BE2C (cell line): ENCODE measurements around the gene ADAMTSL5.

Experiments used
- DNase-seq: peaks from one replicate; pipeline ENCODE4 v3.0.0-alpha.2; 2020
- H3K27me3 ChIP-seq: fragments of 250-450 bp; sonication (Bioruptor Pico); 2 replicates; pipeline ENCODE4 v1.5.1; 2020; ENCODE audit warnings: mild to moderate bottlenecking
- H3K36me3 ChIP-seq: fragments of 250-450 bp; sonication (Bioruptor Pico); 2 replicates; pipeline ENCODE4 v1.5.1; 2020; ENCODE audit warnings: mild to moderate bottlenecking
- H3K4me1 ChIP-seq: fragments of 250-450 bp; sonication (Bioruptor Pico); 2 replicates; pipeline ENCODE4 v1.5.1; 2020
- H3K4me3 ChIP-seq: 2 replicates; pipeline ENCODE4 v1.5.1; 2011; ENCODE audit warnings: low read depth, low read length
- H3K9me3 ChIP-seq: fragments of 250-450 bp; sonication (Bioruptor Pico); 2 replicates; pipeline ENCODE4 v1.5.1; 2020
- TF ChIP-seq, protein P1 (sequence below): IDR thresholded peaks from 2 replicates; pipeline ENCODE4 v1.5.1; 2012; ENCODE audit warnings: mild to moderate bottlenecking, low read depth, low read length

The ADAMTSL5 gene

DNA sequence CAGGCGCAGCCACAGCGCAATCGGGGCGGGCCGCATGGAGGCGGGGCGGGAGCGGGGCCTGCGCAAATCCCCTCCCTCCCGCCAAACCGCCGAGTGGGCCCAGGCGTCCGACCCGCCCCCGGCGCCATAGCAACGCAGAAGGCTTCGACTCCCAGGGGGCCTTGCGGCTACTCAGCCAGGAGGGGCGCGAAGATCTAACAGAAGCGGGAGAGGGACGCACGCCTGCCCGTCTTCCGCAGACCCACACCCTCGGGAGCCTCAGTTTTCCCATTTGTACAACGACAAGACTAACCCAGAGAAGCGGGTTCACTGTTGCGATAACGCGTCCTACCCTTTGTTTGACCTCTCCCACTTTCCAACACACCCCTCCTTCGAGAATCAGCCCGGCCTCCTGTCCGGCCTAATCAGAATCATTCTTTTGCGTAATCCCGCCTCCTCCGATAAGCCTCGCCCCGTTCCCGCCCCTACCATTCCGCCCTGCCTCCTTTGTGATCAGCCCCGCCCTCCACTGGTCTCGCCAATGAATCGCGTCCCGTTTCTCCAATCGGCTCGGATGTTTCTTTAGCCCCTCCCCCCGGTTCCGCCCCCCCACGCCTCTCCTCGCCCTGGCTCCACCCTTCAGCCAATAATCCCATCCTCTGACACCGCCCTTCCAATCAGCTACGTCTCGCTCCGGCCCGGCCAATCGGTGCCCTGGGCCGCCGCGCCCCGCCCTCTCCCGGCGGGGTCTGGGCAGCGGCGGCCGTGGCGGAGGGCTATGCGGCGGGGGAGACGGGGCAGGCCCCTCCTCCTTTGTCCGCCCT is 22.3 kb downstream of the ADAMTSL5 start, which contains the start of gene PCSK4:
PCSK4 (minus strand) TSS at position 40 of the 803 bp plus-strand sequence; CDS start at position 36, 4 bp downstream.
- H3K27me3 ChIP-seq, result no peaks in the 10 kb centered on the region
- H3K4me3 ChIP-seq, result peak within 1 kb of the TSS; percentile 53
- no peaks in the 10 kb centered on the region for H3K9me3 ChIP-seq
- DNase-seq, result peak; percentile 98
- H3K4me1 ChIP-seq, result peaks cover 4% of the 10 kb centered on the region; the same call in 1 of the 2 replicates
- TF ChIP-seq, protein P1, sequence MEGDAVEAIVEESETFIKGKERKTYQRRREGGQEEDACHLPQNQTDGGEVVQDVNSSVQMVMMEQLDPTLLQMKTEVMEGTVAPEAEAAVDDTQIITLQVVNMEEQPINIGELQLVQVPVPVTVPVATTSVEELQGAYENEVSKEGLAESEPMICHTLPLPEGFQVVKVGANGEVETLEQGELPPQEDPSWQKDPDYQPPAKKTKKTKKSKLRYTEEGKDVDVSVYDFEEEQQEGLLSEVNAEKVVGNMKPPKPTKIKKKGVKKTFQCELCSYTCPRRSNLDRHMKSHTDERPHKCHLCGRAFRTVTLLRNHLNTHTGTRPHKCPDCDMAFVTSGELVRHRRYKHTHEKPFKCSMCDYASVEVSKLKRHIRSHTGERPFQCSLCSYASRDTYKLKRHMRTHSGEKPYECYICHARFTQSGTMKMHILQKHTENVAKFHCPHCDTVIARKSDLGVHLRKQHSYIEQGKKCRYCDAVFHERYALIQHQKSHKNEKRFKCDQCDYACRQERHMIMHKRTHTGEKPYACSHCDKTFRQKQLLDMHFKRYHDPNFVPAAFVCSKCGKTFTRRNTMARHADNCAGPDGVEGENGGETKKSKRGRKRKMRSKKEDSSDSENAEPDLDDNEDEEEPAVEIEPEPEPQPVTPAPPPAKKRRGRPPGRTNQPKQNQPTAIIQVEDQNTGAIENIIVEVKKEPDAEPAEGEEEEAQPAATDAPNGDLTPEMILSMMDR, result no peak
- no peaks in the 10 kb centered on the region for H3K36me3 ChIP-seq

DNA sequence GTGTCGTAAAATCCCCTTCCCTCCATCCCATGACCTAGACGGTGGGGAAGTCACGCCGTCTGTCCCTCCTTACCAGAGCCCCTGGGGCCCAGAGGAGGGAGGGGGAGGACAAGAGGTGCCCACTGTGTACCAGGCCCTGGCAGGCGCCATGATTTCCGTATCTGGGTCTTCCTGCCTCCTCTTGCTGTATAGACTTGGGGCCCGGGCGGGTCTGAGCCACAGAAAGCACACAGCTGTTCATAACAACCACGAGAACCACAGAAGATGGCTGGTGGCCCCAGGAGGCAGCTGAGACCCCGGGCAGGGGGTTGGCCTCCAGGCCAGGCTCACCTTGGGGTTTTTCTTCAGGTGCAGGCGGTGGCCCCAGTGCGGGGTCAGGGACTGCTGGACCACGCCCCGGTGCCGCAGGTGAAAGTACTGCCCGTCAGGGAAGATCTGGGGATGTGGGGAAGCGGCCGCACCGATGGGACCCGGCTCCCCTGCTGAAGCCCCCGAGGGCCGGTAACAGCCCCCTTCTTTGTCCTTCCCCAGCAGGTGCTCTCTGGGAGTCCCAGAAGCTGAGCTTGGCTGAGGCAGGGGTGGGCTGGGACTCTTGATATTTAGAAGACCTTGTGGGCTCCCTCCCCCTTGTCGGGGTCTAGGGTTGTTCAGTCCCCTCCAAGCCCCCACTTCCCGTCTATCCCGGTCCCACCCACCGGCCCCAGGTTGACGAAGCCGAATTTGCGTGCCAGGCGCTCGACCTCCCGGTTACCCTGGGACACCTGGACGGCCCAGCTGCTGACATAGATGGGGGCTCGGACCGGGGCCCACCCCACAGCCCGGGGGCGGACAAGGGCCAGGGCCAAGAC is 23.1 kb downstream of the ADAMTSL5 start:
- H3K27me3 ChIP-seq, result no peaks in the 10 kb centered on the region
- TF ChIP-seq, protein P1, result no peak
- DNase-seq, result no peak

DNA sequence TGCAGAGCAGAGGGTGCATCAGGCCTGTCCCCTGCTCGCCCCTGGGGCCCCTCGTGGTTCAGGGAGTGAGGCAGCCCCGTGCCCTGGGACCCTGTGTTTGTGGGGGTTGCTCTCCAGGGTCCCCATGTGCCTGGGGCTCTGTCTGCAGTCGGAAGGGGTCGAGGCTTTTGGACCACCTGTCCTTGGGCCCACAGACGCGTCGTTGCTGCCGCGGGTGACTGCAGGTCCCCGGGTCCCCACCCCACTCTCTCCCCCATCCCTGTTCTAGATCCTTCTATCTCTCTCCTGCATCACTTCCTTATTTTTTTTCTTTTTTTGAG is 24.6 kb downstream of the ADAMTSL5 start:
- no peak for DNase-seq
- H3K27me3 ChIP-seq, result no peaks in the 10 kb centered on the region
- H3K4me1 ChIP-seq, result no peaks in the 10 kb centered on the region
- H3K4me3 ChIP-seq, result no peak overlapping the region
- H3K36me3 ChIP-seq, result no peaks in the 10 kb centered on the region
- H3K9me3 ChIP-seq, result no peaks in the 10 kb centered on the region
- TF ChIP-seq, protein P1, result no peak

More for the DNA sequence above, 23.1 kb downstream of the ADAMTSL5 start:
- peak overlapping the region; percentile 53 for H3K4me3 ChIP-seq
- no peaks in the 10 kb centered on the region for H3K36me3 ChIP-seq
- peaks cover 4% of the 10 kb centered on the region; the same call in 1 of the 2 replicates for H3K4me1 ChIP-seq
- no peaks in the 10 kb centered on the region for H3K9me3 ChIP-seq

DNA sequence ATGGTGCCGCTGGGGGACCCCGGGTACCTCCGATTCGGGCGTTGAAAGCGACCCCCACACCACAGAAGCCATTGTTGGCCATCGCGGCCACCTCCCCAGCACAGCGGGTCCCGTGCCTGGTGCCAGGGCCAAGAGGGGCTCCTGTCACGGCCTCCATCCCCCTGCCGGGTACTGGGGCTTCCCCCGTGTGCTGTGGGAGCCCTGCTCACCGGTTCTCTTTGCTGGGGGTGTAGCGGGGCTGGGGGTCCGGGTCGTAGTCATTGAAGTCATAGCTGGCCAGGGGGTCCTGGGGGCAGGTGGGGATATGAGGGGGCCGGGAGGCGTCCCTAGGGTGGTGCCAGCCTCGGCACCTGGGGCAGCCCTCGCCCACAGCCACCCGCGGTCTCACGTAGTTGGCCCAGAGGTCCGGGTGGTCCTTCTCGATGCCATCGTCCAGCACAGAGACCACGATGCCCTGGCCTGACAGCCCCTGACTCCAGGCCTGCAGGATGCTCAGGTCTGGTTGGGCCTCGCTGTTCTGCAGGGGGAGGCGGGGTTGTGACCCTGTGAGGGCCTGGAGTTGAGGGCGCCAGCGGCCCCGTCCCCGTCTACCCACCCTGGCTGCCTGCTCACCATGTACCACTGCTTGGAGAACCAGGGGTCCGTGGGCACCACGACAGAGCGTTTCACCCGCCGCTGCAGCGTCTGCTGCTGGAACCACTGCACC is 25.1 kb downstream of the ADAMTSL5 start:
- TF ChIP-seq, protein P1, result no peak
- no peaks in the 10 kb centered on the region for H3K4me1 ChIP-seq
- no peak overlapping the region for H3K4me3 ChIP-seq
- H3K9me3 ChIP-seq, result no peaks in the 10 kb centered on the region
- H3K36me3 ChIP-seq, result no peaks in the 10 kb centered on the region
- no peaks in the 10 kb centered on the region for H3K27me3 ChIP-seq
- no peak for DNase-seq

DNA sequence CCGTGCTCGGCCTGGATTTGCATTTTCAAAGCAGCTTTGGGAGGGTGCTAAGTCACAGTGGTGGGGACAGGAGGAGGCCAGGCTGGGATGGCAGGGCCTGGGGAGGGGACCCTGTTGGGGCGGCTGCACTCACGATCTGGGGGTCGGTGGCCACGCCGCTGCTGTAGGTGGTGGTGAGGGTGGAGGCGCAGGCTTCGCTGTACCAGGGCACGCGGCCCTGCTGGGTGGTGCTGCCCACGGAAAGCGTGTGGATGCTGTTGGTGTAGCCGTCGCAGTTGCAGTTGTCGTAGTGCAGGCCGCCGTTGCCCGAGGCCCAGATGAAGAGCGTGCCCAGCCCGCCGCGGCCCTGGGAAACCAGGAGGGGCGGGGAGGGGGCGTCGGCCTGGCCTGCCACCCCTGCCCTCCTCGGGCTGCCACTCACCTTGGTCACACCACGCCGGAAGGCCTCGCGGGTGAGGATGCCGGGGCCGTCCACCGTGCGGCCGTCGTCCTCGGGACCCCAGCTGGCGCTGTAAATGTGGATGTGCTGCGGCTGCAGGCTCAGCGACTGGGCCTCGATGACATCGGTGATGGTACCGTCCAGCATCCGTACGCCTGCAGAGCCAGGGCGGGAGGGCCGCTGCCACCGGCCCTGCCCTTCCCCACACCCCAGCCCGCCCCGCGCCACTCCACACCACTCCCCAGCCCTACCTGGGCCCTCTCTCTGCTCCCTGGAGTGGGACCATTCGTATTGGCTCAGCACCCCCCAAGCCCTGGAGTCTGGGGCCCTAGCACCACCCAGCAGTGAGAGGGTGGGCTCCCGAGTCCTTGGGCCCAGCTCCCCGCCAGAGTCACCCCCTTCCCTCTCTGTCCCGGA is 25.9 kb downstream of the ADAMTSL5 start:
- TF ChIP-seq, protein P1, result no peak
- H3K4me1 ChIP-seq, result no peaks in the 10 kb centered on the region
- no peak for DNase-seq
- H3K9me3 ChIP-seq, result no peaks in the 10 kb centered on the region
- no peak overlapping the region for H3K4me3 ChIP-seq
- no peaks in the 10 kb centered on the region for H3K36me3 ChIP-seq
- H3K27me3 ChIP-seq, result no peaks in the 10 kb centered on the region
